OCI-LY7 (cell line): Measurements from ENCODE around the gene KREMEN2.

Experiments used
- EZH2phosphoT487 ChIP-seq: fragments of 200-600 bp; sonication (generic); IDR thresholded peaks from 2 replicates; pipeline ENCODE4 v1.6.1; 2018; ENCODE audit warnings: low read depth, borderline replicate concordance, mild to moderate bottlenecking, mixed run types, antibody characterized with exemption, low read length, moderate library complexity, mixed read lengths
- TF ChIP-seq, protein P1 (sequence below): fragments of 200-600 bp; sonication (generic); conservative IDR thresholded peaks from 2 replicates; pipeline ENCODE4 v1.5.1; 2014; ENCODE audit warnings: mild to moderate bottlenecking, antibody characterized with exemption, low read length, moderate library complexity, mixed read lengths

DNA sequence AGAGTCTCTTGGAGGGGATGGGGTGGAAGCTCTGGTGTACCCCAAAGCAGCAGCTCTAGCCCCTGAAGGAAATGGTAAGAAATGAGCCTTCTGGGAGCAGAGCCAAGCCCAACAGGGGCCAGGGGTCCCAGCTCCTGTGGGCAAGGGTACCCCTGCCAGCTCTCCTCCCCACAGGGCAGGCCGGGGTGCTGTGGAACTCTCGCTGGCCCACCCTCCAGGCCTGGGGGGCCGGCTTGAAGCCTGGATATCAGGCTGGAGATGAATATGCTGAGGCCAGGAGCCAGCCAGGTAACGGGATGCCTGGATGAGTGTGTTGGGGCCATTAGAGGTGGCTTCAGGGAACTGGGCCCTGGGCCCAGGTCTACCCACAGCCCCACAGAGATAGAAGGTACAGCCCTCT, 36.5 kb downstream of the KREMEN2 start:
- TF ChIP-seq, protein P1, sequence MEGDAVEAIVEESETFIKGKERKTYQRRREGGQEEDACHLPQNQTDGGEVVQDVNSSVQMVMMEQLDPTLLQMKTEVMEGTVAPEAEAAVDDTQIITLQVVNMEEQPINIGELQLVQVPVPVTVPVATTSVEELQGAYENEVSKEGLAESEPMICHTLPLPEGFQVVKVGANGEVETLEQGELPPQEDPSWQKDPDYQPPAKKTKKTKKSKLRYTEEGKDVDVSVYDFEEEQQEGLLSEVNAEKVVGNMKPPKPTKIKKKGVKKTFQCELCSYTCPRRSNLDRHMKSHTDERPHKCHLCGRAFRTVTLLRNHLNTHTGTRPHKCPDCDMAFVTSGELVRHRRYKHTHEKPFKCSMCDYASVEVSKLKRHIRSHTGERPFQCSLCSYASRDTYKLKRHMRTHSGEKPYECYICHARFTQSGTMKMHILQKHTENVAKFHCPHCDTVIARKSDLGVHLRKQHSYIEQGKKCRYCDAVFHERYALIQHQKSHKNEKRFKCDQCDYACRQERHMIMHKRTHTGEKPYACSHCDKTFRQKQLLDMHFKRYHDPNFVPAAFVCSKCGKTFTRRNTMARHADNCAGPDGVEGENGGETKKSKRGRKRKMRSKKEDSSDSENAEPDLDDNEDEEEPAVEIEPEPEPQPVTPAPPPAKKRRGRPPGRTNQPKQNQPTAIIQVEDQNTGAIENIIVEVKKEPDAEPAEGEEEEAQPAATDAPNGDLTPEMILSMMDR, result no peak
- no peak for TF ChIP-seq EZH2phosphoT487
